Osteoblast (primary cell): ENCODE measurements around the gene CACHD1. TPM values are rescaled to one million over a fixed set of nuclear protein-coding genes. Genes with fewer than 3 reads are reported as not detected.

Source experiments
- DNase-seq: peaks from one replicate; pipeline ENCODE4 v3.0.0; 2011; ENCODE audit warnings: low spot score, mixed read lengths; ENCODE audit not compliant: insufficient read length; ENCODE audit errors: missing footprints
- H2AFZ ChIP-seq: 2 replicates; pipeline ENCODE4 v1.6.0; 2011; ENCODE audit warnings: mild to moderate bottlenecking, low read length
- H3K27ac ChIP-seq: 2 replicates; pipeline ENCODE4 v1.5.1; 2011; ENCODE audit warnings: mild to moderate bottlenecking, low read depth, low read length, moderate library complexity
- H3K27me3 ChIP-seq: 2 replicates; pipeline ENCODE4 v1.6.0; 2012; ENCODE audit warnings: mild to moderate bottlenecking, control low read depth, inconsistent platforms, low read length, moderate library complexity; ENCODE audit not compliant: insufficient read depth
- H3K36me3 ChIP-seq: 2 replicates; pipeline ENCODE4 v1.5.1; 2011; ENCODE audit warnings: mild to moderate bottlenecking, low read length, control low read depth, moderate library complexity; ENCODE audit not compliant: insufficient read depth
- H3K4me1 ChIP-seq: 2 replicates; pipeline ENCODE4 v1.5.1; 2011; ENCODE audit warnings: mild to moderate bottlenecking, low read length, control low read depth, moderate library complexity; ENCODE audit not compliant: insufficient read depth
- H3K4me2 ChIP-seq: 2 replicates; pipeline ENCODE4 v1.6.0; 2011; ENCODE audit warnings: mild to moderate bottlenecking, low read length; ENCODE audit not compliant: insufficient read depth
- H3K4me3 ChIP-seq: fragments of 200-600 bp; sonication (generic); 3 replicates; pipeline ENCODE4 v1.5.1; 2012; ENCODE audit warnings: mild to moderate bottlenecking, low read length, inconsistent platforms; ENCODE audit not compliant: insufficient read depth
- H3K79me2 ChIP-seq: 2 replicates; pipeline ENCODE4 v1.6.0; 2012; ENCODE audit warnings: mild to moderate bottlenecking, low read length, control low read depth, inconsistent platforms; ENCODE audit not compliant: insufficient read depth
- H3K9me3 ChIP-seq: 2 replicates; pipeline ENCODE4 v1.5.1; 2011; ENCODE audit warnings: low read depth, low read length, control low read depth
- H4K20me1 ChIP-seq: 2 replicates; pipeline ENCODE4 v1.6.0; 2012; ENCODE audit warnings: mild to moderate bottlenecking, low read length, control low read depth; ENCODE audit not compliant: insufficient read depth
- CTCF ChIP-seq: IDR thresholded peaks from 2 replicates; pipeline ENCODE4 v1.5.1; 2011; ENCODE audit warnings: mild to moderate bottlenecking, low read depth, low read length, moderate library complexity; ENCODE audit errors: extremely low read depth
- total RNA-seq: library from RNA; depleted of rRNA; stranded (reverse); fragments of >200 nt; gene quantifications from 2 replicates; pipeline ENCODE4 v1.2.3, GENCODE V29; 2012

CACHD1 gene
- total RNA-seq, 1 donor, result 5.1 TPM

- no peak for TF ChIP-seq CTCF
- Histone ChIP-seq H3K4me2 (no peak overlapping the region), H3K9me3 (no peaks in the 10 kb centered on the region), H3K27ac (no peak overlapping the region), H3K36me3 (no peaks in the 10 kb centered on the region), H3K4me3 (no peak overlapping the region), H2AFZ (no peak overlapping the region), H3K4me1 (peaks cover 19% of the 10 kb centered on the region), H3K27me3 (peaks cover 15% of the 10 kb centered on the region), H3K79me2 (peaks cover 9% of the 10 kb centered on the region), H4K20me1 (peaks cover 9% of the 10 kb centered on the region)
- no peak for DNase-seq
These were observed 4.2 kb downstream of the CACHD1 start for GRCh38 chr1:64474133-64474532.

DNA sequence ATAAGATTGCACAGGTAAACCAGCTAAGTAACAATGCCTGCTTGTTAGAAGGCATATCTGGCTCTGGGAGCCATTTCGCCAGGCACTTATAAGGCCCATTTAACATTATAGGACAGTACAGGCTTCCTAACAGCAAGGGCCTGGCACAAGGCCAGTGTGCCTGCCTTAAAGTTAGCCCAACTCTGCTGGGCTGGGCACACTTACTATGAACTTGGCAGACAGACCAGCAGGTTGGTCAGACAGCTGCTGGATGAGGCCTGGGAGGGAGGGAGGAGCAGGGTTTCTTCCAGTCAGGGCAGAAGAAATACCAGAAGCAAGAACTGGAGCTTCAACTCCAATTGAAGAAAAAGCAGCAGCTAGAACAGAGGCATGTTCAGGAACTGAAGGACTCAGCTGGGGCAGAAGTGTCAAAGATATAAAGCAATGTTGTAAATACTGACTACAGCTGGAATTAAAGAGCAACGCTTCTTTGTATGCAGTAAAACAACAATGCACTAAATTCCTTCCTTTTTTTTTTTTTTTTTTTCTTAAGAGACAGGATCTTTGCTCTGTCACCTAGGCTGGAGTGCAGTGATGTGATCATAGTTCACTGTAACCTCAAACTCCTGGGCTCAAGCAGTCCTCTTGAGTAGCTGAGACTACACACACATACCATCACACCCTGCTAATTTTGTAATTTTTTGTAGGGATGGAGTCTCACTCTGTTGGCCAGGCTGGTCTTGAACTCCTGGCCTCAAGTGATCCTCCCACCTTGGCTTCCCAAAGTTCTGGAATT is 4.9 kb downstream of the CACHD1 start:
- Histone ChIP-seq H3K27ac (no peak overlapping the region), H3K4me2 (no peak overlapping the region), H3K9me3 (no peaks in the 10 kb centered on the region), H4K20me1 (peaks cover 9% of the 10 kb centered on the region), H3K79me2 (peaks cover 9% of the 10 kb centered on the region), H3K27me3 (peaks cover 9% of the 10 kb centered on the region), H3K36me3 (no peaks in the 10 kb centered on the region), H3K4me3 (no peak overlapping the region), H2AFZ (no peak overlapping the region), H3K4me1 (peaks cover 19% of the 10 kb centered on the region)
- DNase-seq, result no peak
- no peak for TF ChIP-seq CTCF

DNA sequence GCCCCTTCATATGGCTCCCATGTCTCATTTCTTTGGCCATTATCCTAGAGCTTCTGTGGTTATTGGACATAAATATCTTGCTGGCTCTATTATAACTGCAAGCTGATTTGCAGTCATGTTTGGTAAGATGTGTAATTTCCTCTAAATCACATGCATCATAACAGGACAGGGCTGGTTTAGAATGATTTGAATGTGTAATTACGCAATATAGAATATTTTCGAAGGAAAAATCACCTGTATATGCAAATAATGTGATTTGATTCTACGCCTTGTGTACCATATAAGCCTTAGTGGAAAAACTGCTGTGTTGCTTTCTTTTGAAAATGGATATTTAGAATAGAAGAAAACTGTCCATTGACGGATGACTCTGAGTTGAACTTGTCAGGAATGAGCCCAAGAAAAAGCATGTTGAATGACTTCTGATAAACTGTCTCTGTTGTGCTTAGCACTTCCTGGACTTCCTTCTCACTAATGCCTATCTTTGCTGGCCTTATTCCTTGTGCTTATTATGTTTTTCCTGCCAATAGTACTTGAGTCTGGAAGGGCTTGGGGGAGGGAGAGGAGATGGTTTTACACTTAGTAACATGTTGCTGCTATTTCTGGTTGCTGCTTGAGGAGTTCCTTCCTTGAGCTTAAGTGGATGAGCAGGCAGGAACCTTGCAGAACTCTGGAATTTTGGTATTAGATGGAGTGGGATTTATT is 6.5 kb downstream of the CACHD1 start:
- peak; percentile 86 for DNase-seq
- Histone ChIP-seq H4K20me1 (peaks cover 9% of the 10 kb centered on the region), H3K4me1 (peaks cover 21% of the 10 kb centered on the region), H3K4me2 (peak overlapping the region; percentile 15), H3K36me3 (no peaks in the 10 kb centered on the region), H3K4me3 (no peak overlapping the region), H2AFZ (no peak overlapping the region), H3K9me3 (no peaks in the 10 kb centered on the region), H3K27me3 (peaks cover 8% of the 10 kb centered on the region), H3K79me2 (peaks cover 9% of the 10 kb centered on the region), H3K27ac (no peak overlapping the region)
- TF ChIP-seq CTCF, result no peak
